Activated T-cell treated with anti-CD3 and anti-CD28 coated beads, Interleukin-2, amount 50 U/mL, for 72 hours (primary cell): ENCODE measurements around the gene MBP. TPM values are rescaled to one million over a fixed set of nuclear protein-coding genes. Genes with fewer than 3 reads are reported as not detected.
"Not testable (repeated sequence)": the region's sequence is repeated elsewhere in the genome, so short reads cannot be mapped to it uniquely, and the experiment has no call there.

Experiments used
- ATAC-seq, 2 donors: fragments of 150-1000 bp; cut with Tn5 transposase; replicated peaks in 1 of 2; 2 replicates each; pipeline ENCODE4 v1.10.0; 2021; ENCODE audit warnings: moderate library complexity in 2 of 2, mild to moderate bottlenecking in 1 of 2
- DNase-seq, 2 donors: peaks; one replicate each; pipeline ENCODE4 v3.0.0; 2021 to 2022; ENCODE audit warnings: mixed read lengths in 1 of 2
- H3K27ac Mint-ChIP-seq: one replicate; pipeline ENCODE4 v1.8.0; 2022; ENCODE audit warnings: mild to moderate bottlenecking, moderate library complexity, mixed read lengths
- H3K27me3 Mint-ChIP-seq: one replicate; pipeline ENCODE4 v1.8.0; 2022; ENCODE audit warnings: low read depth, mixed read lengths
- H3K36me3 Mint-ChIP-seq, 2 donors: one replicate each; pipeline ENCODE4 v1.8.0; 2022; ENCODE audit warnings: mixed read lengths in 2 of 2, mild to moderate bottlenecking in 1 of 2; ENCODE audit not compliant: insufficient read depth in 2 of 2
- H3K4me1 Mint-ChIP-seq: one replicate; pipeline ENCODE4 v1.8.0; 2022; ENCODE audit warnings: low read depth, mixed read lengths
- H3K4me3 Mint-ChIP-seq, 2 donors: one replicate each; pipeline ENCODE4 v1.8.0; 2022; ENCODE audit warnings: mild to moderate bottlenecking in 2 of 2, mixed read lengths in 2 of 2, moderate library complexity in 2 of 2
- H3K9me3 Mint-ChIP-seq, 2 donors: one replicate each; pipeline ENCODE4 v1.8.0; 2022; ENCODE audit warnings: mixed read lengths in 2 of 2
- total RNA-seq, 2 donors: library from RNA; stranded (reverse); gene quantifications; one replicate each; pipeline ENCODE4 v1.2.3, GENCODE V29; 2022

Gene MBP
- total RNA-seq, 2 donors from 2014 or later: 101 to 107 TPM

GRCh38 chr18:76967721-76968472 is 164.7 kb downstream of the MBP start:
- no peaks in the 10 kb centered on the region for H3K27me3 Mint-ChIP-seq
- ATAC-seq: peak in 1 of 2 donors; percentile 36

GRCh38 chr18:76967299-76967698 is 165.3 kb downstream of the MBP start:
- H3K27me3 Mint-ChIP-seq, H3K27ac Mint-ChIP-seq, ATAC-seq, H3K9me3 Mint-ChIP-seq, DNase-seq, H3K4me3 Mint-ChIP-seq: not testable (repeated sequence)
- Mint-ChIP-seq H3K4me1 (peaks cover 18% of the 10 kb centered on the region), H3K36me3 (peaks cover 7 to 14% of the 10 kb centered on the region in 2 donors)

More at GRCh38 chr18:76967721-76968472, 164.7 kb downstream of the MBP start:
- no peak for DNase-seq
- Mint-ChIP-seq H3K9me3 (no peaks in the 10 kb centered on the region), H3K27ac (no peak overlapping the region), H3K4me1 (peaks cover 18% of the 10 kb centered on the region), H3K36me3 (peaks cover 6 to 10% of the 10 kb centered on the region in 2 donors), H3K4me3 (no peak overlapping the region)

GRCh38 chr18:76965555-76966151 is 166.9 kb downstream of the MBP start:
- H3K27ac Mint-ChIP-seq, H3K4me3 Mint-ChIP-seq, H3K9me3 Mint-ChIP-seq, ATAC-seq, DNase-seq, H3K27me3 Mint-ChIP-seq: not testable (repeated sequence)
- Mint-ChIP-seq H3K36me3 (peaks cover 10 to 21% of the 10 kb centered on the region in 2 donors), H3K4me1 (peaks cover 18% of the 10 kb centered on the region)

- ATAC-seq: no peak
- peaks cover 0 to 3% of the 10 kb centered on the region in 2 donors for H3K9me3 Mint-ChIP-seq
- no peaks in the 10 kb centered on the region for H3K27me3 Mint-ChIP-seq
- no peak for DNase-seq
- peak overlapping the region; percentile 6 for H3K27ac Mint-ChIP-seq
- H3K36me3 Mint-ChIP-seq: peaks cover 16 to 31% of the 10 kb centered on the region in 2 donors
- H3K4me3 Mint-ChIP-seq: peak overlapping the region in 1 of 2 donors; percentile 5
- H3K4me1 Mint-ChIP-seq: peaks cover 18% of the 10 kb centered on the region
These were observed 168.6 kb downstream of the MBP start for GRCh38 chr18:76963936-76964335.

GRCh38 chr18:76962851-76963250 is 169.7 kb downstream of the MBP start:
- Mint-ChIP-seq H3K27ac (no peak overlapping the region), H3K36me3 (peaks cover 16 to 31% of the 10 kb centered on the region in 2 donors), H3K4me1 (peaks cover 18% of the 10 kb centered on the region), H3K4me3 (no peak overlapping the region), H3K27me3 (no peaks in the 10 kb centered on the region), H3K9me3 (peaks cover 0 to 3% of the 10 kb centered on the region in 2 donors)
- ATAC-seq (no peak), DNase-seq (no peak)

- Mint-ChIP-seq H3K27ac (no peak overlapping the region), H3K9me3 (peaks cover 0 to 3% of the 10 kb centered on the region in 2 donors), H3K27me3 (no peaks in the 10 kb centered on the region), H3K36me3 (peaks cover 19 to 32% of the 10 kb centered on the region in 2 donors), H3K4me3 (no peak overlapping the region), H3K4me1 (peaks cover 18% of the 10 kb centered on the region)
- no peak for DNase-seq
- ATAC-seq: no peak
These were observed 172.0 kb downstream of the MBP start for GRCh38 chr18:76960528-76961035.

GRCh38 chr18:76959605-76960004 is 173.0 kb downstream of the MBP start:
- DNase-seq: no peak
- peaks cover 0 to 3% of the 10 kb centered on the region in 2 donors for H3K9me3 Mint-ChIP-seq

GRCh38 chr18:76958692-76959341 is 173.8 kb downstream of the MBP start:
- Mint-ChIP-seq H3K4me1 (peaks cover 8% of the 10 kb centered on the region), H3K36me3 (peaks cover 17 to 28% of the 10 kb centered on the region in 2 donors), H3K9me3 (peaks cover 0 to 3% of the 10 kb centered on the region in 2 donors), H3K4me3 (no peak overlapping the region), H3K27ac (no peak overlapping the region), H3K27me3 (no peaks in the 10 kb centered on the region)
- ATAC-seq: no peak
- no peak for DNase-seq

More at GRCh38 chr18:76959605-76960004, 173.0 kb downstream of the MBP start:
- H3K36me3 Mint-ChIP-seq: peaks cover 19 to 28% of the 10 kb centered on the region in 2 donors
- H3K27me3 Mint-ChIP-seq: no peaks in the 10 kb centered on the region
- no peak overlapping the region for H3K4me3 Mint-ChIP-seq
- H3K27ac Mint-ChIP-seq: no peak overlapping the region
- H3K4me1 Mint-ChIP-seq: peaks cover 15% of the 10 kb centered on the region
- ATAC-seq: no peak

GRCh38 chr18:76957384-76958355 is 174.9 kb downstream of the MBP start:
- Mint-ChIP-seq H3K27ac (peak overlapping the region; percentile 49), H3K4me3 (peak overlapping the region in 1 of 2 donors; percentile 24), H3K27me3 (no peaks in the 10 kb centered on the region), H3K36me3 (peaks cover 12 to 23% of the 10 kb centered on the region in 2 donors), H3K4me1 (no peaks in the 10 kb centered on the region), H3K9me3 (peaks cover 0 to 3% of the 10 kb centered on the region in 2 donors)
- no peak for DNase-seq
- no peak for ATAC-seq

- no peaks in the 10 kb centered on the region for H3K27me3 Mint-ChIP-seq
- H3K36me3 Mint-ChIP-seq: peaks cover 10 to 15% of the 10 kb centered on the region in 2 donors
- no peak for ATAC-seq
- no peak overlapping the region for H3K4me3 Mint-ChIP-seq
- no peak overlapping the region for H3K27ac Mint-ChIP-seq
- H3K4me1 Mint-ChIP-seq: no peaks in the 10 kb centered on the region
- no peaks in the 10 kb centered on the region for H3K9me3 Mint-ChIP-seq
- DNase-seq: no peak
These were observed 175.9 kb downstream of the MBP start for GRCh38 chr18:76956648-76957047.

- no peak for DNase-seq
- no peak for ATAC-seq
- no peaks in the 10 kb centered on the region for H3K9me3 Mint-ChIP-seq
- H3K36me3 Mint-ChIP-seq: peaks cover 9 to 14% of the 10 kb centered on the region in 2 donors
- H3K27me3 Mint-ChIP-seq: no peaks in the 10 kb centered on the region
- peaks cover 2% of the 10 kb centered on the region for H3K4me1 Mint-ChIP-seq
- H3K27ac Mint-ChIP-seq: no peak overlapping the region
- no peak overlapping the region for H3K4me3 Mint-ChIP-seq
These were observed 176.9 kb downstream of the MBP start for GRCh38 chr18:76955524-76956170.
